GM12878 (cell line): ENCODE measurements around the gene UBE2E1.
"Not testable (repeated sequence)": the region's sequence is repeated elsewhere in the genome, so short reads cannot be mapped to it uniquely, and the experiment has no call there.

Source experiments
- KDM1A ChIP-seq: fragments of 200-600 bp; sonication (generic); IDR thresholded peaks from 2 replicates; pipeline ENCODE4 v1.6.1; 2016; ENCODE audit warnings: borderline replicate concordance
- RCOR1 ChIP-seq: conservative IDR thresholded peaks from 2 replicates; pipeline ENCODE4 v1.6.1; 2012; ENCODE audit warnings: low read depth, low read length, improper control_type of control experiment

GRCh38 chr3:23881993-23882392, 76.2 kb downstream of the UBE2E1 start:
- not testable (repeated sequence) for TF ChIP-seq RCOR1, KDM1A
